ENCODE results near the gene SPIRE1. TPM values are rescaled to one million over a fixed set of nuclear protein-coding genes. Genes with fewer than 3 reads are reported as not detected.
A peak's percentile ranks its signal among the peaks of the same experiment; 100 is the strongest.

SPIRE1 gene
- total and polyA plus RNA-seq, 2 of the 4 experiments (the other 2 are of a cell fraction), result 11.6 to 31.4 TPM

- no peak overlapping the region for H3K9ac ChIP-seq (ENCODE audit: low read depth, low read length)
- in situ Hi-C loops (cut with MboI; ENCODE audit: low sequenced_read_pairs), result no loop called here
Measured at GRCh38 chr18:12479982-12480381, 177.9 kb downstream of the SPIRE1 start.

More at GRCh38 chr18:12479982-12480381, 177.9 kb downstream of the SPIRE1 start:
- Histone ChIP-seq H3K4me3 (ENCODE audit: insufficient read depth, low read depth, low read length) (no peak overlapping the region), H3K23ac (ENCODE audit: low read depth, low read length) (no peak overlapping the region), H3K36me3 (ENCODE audit: control insufficient read depth, insufficient read depth, low read length) (peaks cover 12% of the 10 kb centered on the region), H4K8ac (ENCODE audit: low read depth in 2 of 2, low read length in 2 of 2) (no peak overlapping the region), H3K4me2 (ENCODE audit: low read depth, low read length) (no peak overlapping the region), H4K5ac (ENCODE audit: low read depth, low read length) (no peak overlapping the region), H3K18ac (ENCODE audit: low read depth, low read length) (no peak overlapping the region), H2AFZ (replicated peaks; ENCODE audit: low read length, poor library complexity) (no peak overlapping the region), H2AK9ac (replicated peaks; ENCODE audit: low read depth, low read length, poor library complexity) (no peak overlapping the region), H2BK15ac (ENCODE audit: low read depth, low read length) (no peak overlapping the region), H3K4ac (ENCODE audit: low read depth, low read length) (no peak overlapping the region), H2BK120ac (ENCODE audit: low read depth, low read length) (no peak overlapping the region), H4K20me1 (ENCODE audit: insufficient read depth, low read length) (no peaks in the 10 kb centered on the region), H3K27me3 (ENCODE audit: control insufficient read depth, insufficient read depth, low read length) (no peaks in the 10 kb centered on the region), H3K9me1 (ENCODE audit: insufficient read depth, low read length) (peaks cover 12% of the 10 kb centered on the region), H3K79me1 (ENCODE audit: low read depth in 1 of 2, low read length in 2 of 2) (peaks cover 2 to 7% of the 10 kb centered on the region in 2 experiments; a peak in 1 of 4 replicates), H2BK20ac (ENCODE audit: low read depth, low read length) (no peak overlapping the region), H2AK5ac (ENCODE audit: low read depth, low read length) (no peak overlapping the region), H3K27ac (ENCODE audit: insufficient read depth, low read length) (no peak overlapping the region), H3K14ac (replicated peaks; ENCODE audit: low read depth, low read length) (no peak overlapping the region), H3K56ac (ENCODE audit: extremely low read depth, insufficient read depth, low read length) (no peak overlapping the region), H2BK5ac (ENCODE audit: low read depth, low read length, poor library complexity, severe bottlenecking) (no peak overlapping the region), H3K9me3 (ENCODE audit: control insufficient read depth, insufficient read depth, low read length) (no peaks in the 10 kb centered on the region), H4K91ac (ENCODE audit: insufficient read depth, low read depth, low read length) (no peak overlapping the region), H3K4me1 (ENCODE audit: control insufficient read depth, insufficient read depth, low read length) (no peaks in the 10 kb centered on the region; the same call in 1 of the 2 replicates)
- intact Hi-C loops (cut with micrococcal nuclease) (no loop called here), dilution Hi-C loops (cut with HindIII; ENCODE audit: low sequenced_read_pairs, unreplicated experiment) (no loop called here)
- ChIA-PET CTCF (interaction anchor here (0.8 kb wide), 1 partner anchor 89 kb away, joined by 3 read pairs; no protein-coding TSS in a partner anchor), POLR2A (ENCODE audit: unreplicated experiment) (no interaction called here)
- DNase-seq (peak; percentile 52), ATAC-seq (ENCODE audit: low read depth) (peak; percentile 81)
- no TSS peak for BruUV-seq (replicated peaks)
- TF ChIP-seq RAD21 (IDR thresholded peaks at IDR 0.05; ENCODE audit: low read length), result no peak
- TF ChIP-seq SMC3 (IDR thresholded peaks at IDR 0.05; ENCODE audit: low read depth, low read length), result no peak
- TF ChIP-seq MAFK (IDR thresholded peaks at IDR 0.05; ENCODE audit: low read depth, low read length), result no peak
- TF ChIP-seq MXI1 (IDR thresholded peaks at IDR 0.05; ENCODE audit: borderline replicate concordance, low read depth, low read length), result no peak
- TF ChIP-seq ELK1 (IDR thresholded peaks at IDR 0.05; ENCODE audit: borderline replicate concordance, low read depth, low read length), result no peak
- TF ChIP-seq POLR2A (IDR thresholded peaks at IDR 0.05; ENCODE audit: low read depth, low read length), result no peak

Measured in IMR-90 (cell line).